22Rv1 (cell line): ENCODE data around the gene PLCD3.

Source experiments
- ZFX ChIP-seq: fragments of 450-650 bp; IDR thresholded peaks from 2 replicates; pipeline ENCODE4 v1.6.1; 2017; ENCODE audit warnings: antibody characterized with exemption, borderline replicate concordance
- TF ChIP-seq, protein P1 (sequence below): fragments of 450-650 bp; IDR thresholded peaks from 2 replicates; pipeline ENCODE4 v1.5.1; 2017; ENCODE audit warnings: mild to moderate bottlenecking

GRCh38 chr17:45130681-45131615 lies 1.4 kb downstream of the PLCD3 start:
- TF ChIP-seq, protein P1, sequence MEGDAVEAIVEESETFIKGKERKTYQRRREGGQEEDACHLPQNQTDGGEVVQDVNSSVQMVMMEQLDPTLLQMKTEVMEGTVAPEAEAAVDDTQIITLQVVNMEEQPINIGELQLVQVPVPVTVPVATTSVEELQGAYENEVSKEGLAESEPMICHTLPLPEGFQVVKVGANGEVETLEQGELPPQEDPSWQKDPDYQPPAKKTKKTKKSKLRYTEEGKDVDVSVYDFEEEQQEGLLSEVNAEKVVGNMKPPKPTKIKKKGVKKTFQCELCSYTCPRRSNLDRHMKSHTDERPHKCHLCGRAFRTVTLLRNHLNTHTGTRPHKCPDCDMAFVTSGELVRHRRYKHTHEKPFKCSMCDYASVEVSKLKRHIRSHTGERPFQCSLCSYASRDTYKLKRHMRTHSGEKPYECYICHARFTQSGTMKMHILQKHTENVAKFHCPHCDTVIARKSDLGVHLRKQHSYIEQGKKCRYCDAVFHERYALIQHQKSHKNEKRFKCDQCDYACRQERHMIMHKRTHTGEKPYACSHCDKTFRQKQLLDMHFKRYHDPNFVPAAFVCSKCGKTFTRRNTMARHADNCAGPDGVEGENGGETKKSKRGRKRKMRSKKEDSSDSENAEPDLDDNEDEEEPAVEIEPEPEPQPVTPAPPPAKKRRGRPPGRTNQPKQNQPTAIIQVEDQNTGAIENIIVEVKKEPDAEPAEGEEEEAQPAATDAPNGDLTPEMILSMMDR, result no peak
- no peak for TF ChIP-seq ZFX
